NB4 (cell line): ENCODE data around the gene JAK3.

Experiments used
- CTCF ChIP-seq: IDR thresholded peaks from one replicate; pipeline ENCODE4 v1.5.1; 2012; ENCODE audit warnings: low read depth, low read length
- MAX ChIP-seq: IDR thresholded peaks from 2 replicates; pipeline ENCODE4 v1.6.1; 2011; ENCODE audit warnings: low read depth, low read length
- POLR2A ChIP-seq: IDR thresholded peaks from 2 replicates; pipeline ENCODE4 v1.6.1; 2011; ENCODE audit warnings: mild to moderate bottlenecking; ENCODE audit not compliant: insufficient read length; ENCODE audit errors: extremely low read depth

GRCh38 chr19:17843908-17844490 lies 3.8 kb downstream of the JAK3 start:
- TF ChIP-seq CTCF = no peak
- TF ChIP-seq POLR2A = no peak
- TF ChIP-seq MAX = no peak
